Heart right ventricle (tissue), 16 donors: ENCODE measurements around the gene LRP1B. TPM values are rescaled to one million over a fixed set of nuclear protein-coding genes. Genes with fewer than 3 reads are reported as not detected.

Experiments used
- ATAC-seq, 8 donors: fragments of 200-7000 bp; cut with Tn5 transposase; one replicate each; pipeline ENCODE4 v1.9.1; 2020; ENCODE audit warnings: mild to moderate bottlenecking in 8 of 8, moderate library complexity in 8 of 8, moderate number of reproducible peaks in 1 of 8
- DNase-seq, 2 donors: peaks; one replicate each; pipeline ENCODE4 v3.0.0-alpha.2; 2020
- H3K27ac ChIP-seq, 10 donors: fragments of 200-600 bp; sonication (generic) in 2 of 10; one replicate each; pipeline versions ENCODE4 v1.5.0 to v1.8.0; 2020 to 2022; ENCODE audit warnings: mild to moderate bottlenecking in 3 of 10
- H3K27me3 ChIP-seq, 7 donors: fragments of 200-600 bp; one replicate each; pipeline ENCODE4 v1.8.0; 2021 to 2022; ENCODE audit warnings: mild to moderate bottlenecking in 2 of 7
- H3K36me3 ChIP-seq, 9 donors: fragments of 200-600 bp; sonication (generic) in 1 of 9; one replicate each; pipeline versions ENCODE4 v1.5.0 to v1.8.0; 2020 to 2022; ENCODE audit warnings: mild to moderate bottlenecking in 2 of 9
- H3K4me1 ChIP-seq, 9 donors: fragments of 200-600 bp; sonication (generic) in 1 of 9; one replicate each; pipeline versions ENCODE4 v1.5.0 to v1.8.0; 2020 to 2022; ENCODE audit warnings: mild to moderate bottlenecking in 4 of 9
- H3K4me3 ChIP-seq, 10 donors: fragments of 200-600 bp; sonication (generic) in 2 of 10; one replicate each; pipeline versions ENCODE4 v1.5.0 to v1.8.0; 2020 to 2022; ENCODE audit warnings: mild to moderate bottlenecking in 7 of 10, moderate library complexity in 2 of 10
- H3K9me3 ChIP-seq, 11 donors: fragments of 200-600 bp in 10 of 11; sonication (generic) in 2 of 11; one replicate each; pipeline versions ENCODE4 v1.5.0 to v1.8.0; 2013 to 2022; ENCODE audit warnings: mild to moderate bottlenecking in 2 of 11, control low read depth in 1 of 11, moderate library complexity in 1 of 11
- WGBS, 2 donors: extraction: QIAGEN DNeasy Blood & Tissue Kit; methylation state at CpG; one replicate each; pipeline ENCODE4 v1.1.7; 2013; ENCODE audit warnings: inconsistent platforms in 1 of 2; 5-methylcytosine and 5-hydroxymethylcytosine counted together
- intact Hi-C, 10 donors: fragments of 100-400 bp; cut with DNase I; formaldehyde crosslinking; loops; one replicate each; pipeline versions ENCODE4 v1.11.1 to v1.14.2; 2022
- polyA plus RNA-seq, 2 donors: library from polyadenylated mRNA; stranded (reverse); fragments of 200-250 nt; gene quantifications; one replicate each; pipeline ENCODE4 v1.2.3, GENCODE V29; 2013
- total RNA-seq, 10 donors: library from RNA; stranded (reverse); fragmentation: NEBNext Ultra II Directional in 3 of 10; extraction: Animal tissue kit (Norgen Biotek cat#: 25700) in 3 of 10; gene quantifications; one replicate each; pipeline versions ENCODE4 v1.2.1 to v1.2.4, GENCODE V29; 2021 to 2023
- TF ChIP-seq, protein P1 (sequence below), 9 donors: fragments of 200-600 bp; sonication (generic) in 2 of 9; IDR thresholded peaks; one replicate each; pipeline versions ENCODE4 v1.5.0 to v1.8.0; 2021 to 2022; ENCODE audit warnings: antibody characterized with exemption in 9 of 9, mild to moderate bottlenecking in 5 of 9, moderate library complexity in 1 of 9
- donor health status: Arrhythmogenic right ventricular cardiomyopathy.
- donor health status: ischemic (EF 13 %, LVEDD 7.1; RV severe dilation, severe dysfunction).
- donor health status: healthy with polysubstance abuse.
- donor health status: DM: no; HTN: yes; CAD: no.
- donor health status: DM: no; HTN: no; CAD: no.
- donor health status: ischemic (EF 25% LVEDD 6.9; RV normal size, moderate dysfunction).
- donor health status: ischemic (EF 25% LVEDD 5.7; RV mildly dilated, moderate dysfunction).
- donor health status: healthy.
- donor health status: DM: yes; HTN: yes; CAD: no.
- donor health status: Ischemic cardiomyopathy.
- donor health status: ischemic (EF 35%, LVEDD 5.7; RV mildly dilated, moderate dysfunction).
- donor health status: nonischemic (EF 11% LVEDD 7.7; RV severe dilation, severe dysfunction).
- donor health status: DM: yes; HTN: yes; CAD: no.
- donor health status: PGD.
- donor health status: ischemic (EF 29% LVEDD 5.4; RV normal size, mild dysfunction).
- donor health status: nonischemic (EF 23%, LVEDD 6.1; RV moderate dilation, normal function).

LRP1B gene
- total and polyA plus RNA-seq, 12 donors: 0.02 to 0.27 (median 0.14) TPM; not detected in 1

DNA sequence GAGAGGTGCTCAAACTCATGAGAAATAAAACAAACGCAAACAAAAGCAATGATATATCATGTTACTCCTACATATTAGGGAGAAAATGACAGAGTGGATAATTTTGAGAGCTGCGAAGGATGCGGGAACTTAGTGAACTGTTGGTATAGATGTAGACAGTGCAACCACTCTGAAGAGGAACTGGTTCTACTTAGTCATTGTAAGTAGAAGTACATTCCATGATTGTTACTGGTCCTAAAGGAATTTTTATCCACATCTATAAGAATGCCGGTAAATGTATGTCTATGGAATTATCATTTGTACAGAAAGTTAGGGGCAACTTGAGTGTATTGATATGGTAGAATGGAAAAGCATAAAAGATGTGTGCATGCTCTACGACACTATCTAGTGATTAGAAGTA, 1238.4 kb downstream of the LRP1B start:
- TF ChIP-seq, protein P1, sequence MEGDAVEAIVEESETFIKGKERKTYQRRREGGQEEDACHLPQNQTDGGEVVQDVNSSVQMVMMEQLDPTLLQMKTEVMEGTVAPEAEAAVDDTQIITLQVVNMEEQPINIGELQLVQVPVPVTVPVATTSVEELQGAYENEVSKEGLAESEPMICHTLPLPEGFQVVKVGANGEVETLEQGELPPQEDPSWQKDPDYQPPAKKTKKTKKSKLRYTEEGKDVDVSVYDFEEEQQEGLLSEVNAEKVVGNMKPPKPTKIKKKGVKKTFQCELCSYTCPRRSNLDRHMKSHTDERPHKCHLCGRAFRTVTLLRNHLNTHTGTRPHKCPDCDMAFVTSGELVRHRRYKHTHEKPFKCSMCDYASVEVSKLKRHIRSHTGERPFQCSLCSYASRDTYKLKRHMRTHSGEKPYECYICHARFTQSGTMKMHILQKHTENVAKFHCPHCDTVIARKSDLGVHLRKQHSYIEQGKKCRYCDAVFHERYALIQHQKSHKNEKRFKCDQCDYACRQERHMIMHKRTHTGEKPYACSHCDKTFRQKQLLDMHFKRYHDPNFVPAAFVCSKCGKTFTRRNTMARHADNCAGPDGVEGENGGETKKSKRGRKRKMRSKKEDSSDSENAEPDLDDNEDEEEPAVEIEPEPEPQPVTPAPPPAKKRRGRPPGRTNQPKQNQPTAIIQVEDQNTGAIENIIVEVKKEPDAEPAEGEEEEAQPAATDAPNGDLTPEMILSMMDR (IDR thresholded peaks at IDR 0.05): no peak
- no peak overlapping the region for H3K27ac ChIP-seq
- ATAC-seq (no peak), DNase-seq (no peak)
- no peak overlapping the region for H3K4me3 ChIP-seq
- intact Hi-C loops: no loop called here
- WGBS, 2 donors: 93 to 94% methylated on average over 5 of the region's 5 CpGs
- H3K4me1 ChIP-seq: no peaks in the 10 kb centered on the region
- no peaks in the 10 kb centered on the region for H3K36me3 ChIP-seq
- H3K9me3 ChIP-seq: no peaks in the 10 kb centered on the region
- no peaks in the 10 kb centered on the region for H3K27me3 ChIP-seq

GRCh38 chr2:140891614-140892212, 1239.1 kb downstream of the LRP1B start:
- H3K9me3 ChIP-seq: no peaks in the 10 kb centered on the region
- no peaks in the 10 kb centered on the region for H3K27me3 ChIP-seq
- no peak overlapping the region for H3K4me3 ChIP-seq
- intact Hi-C loops: no loop called here
- H3K4me1 ChIP-seq: no peaks in the 10 kb centered on the region
- H3K36me3 ChIP-seq: no peaks in the 10 kb centered on the region
- DNase-seq: no peak
- H3K27ac ChIP-seq: no peak overlapping the region
- 41 to 68% methylated on average over 1 of the region's 1 CpG for WGBS, 2 donors
- TF ChIP-seq, protein P1 (IDR thresholded peaks at IDR 0.05): no peak
- no peak for ATAC-seq

GRCh38 chr2:140882671-140883620, 1247.9 kb downstream of the LRP1B start:
- no peak for DNase-seq
- no peaks in the 10 kb centered on the region for H3K9me3 ChIP-seq
- no peaks in the 10 kb centered on the region for H3K27me3 ChIP-seq
- 74 to 80% methylated on average over 5 of the region's 5 CpGs for WGBS, 2 donors
- intact Hi-C loops: no loop called here
- no peaks in the 10 kb centered on the region for H3K4me1 ChIP-seq
- no peaks in the 10 kb centered on the region for H3K36me3 ChIP-seq
- no peak overlapping the region for H3K27ac ChIP-seq
- H3K4me3 ChIP-seq: no peak overlapping the region
- TF ChIP-seq, protein P1 (IDR thresholded peaks at IDR 0.05): no peak
- no peak for ATAC-seq

DNA sequence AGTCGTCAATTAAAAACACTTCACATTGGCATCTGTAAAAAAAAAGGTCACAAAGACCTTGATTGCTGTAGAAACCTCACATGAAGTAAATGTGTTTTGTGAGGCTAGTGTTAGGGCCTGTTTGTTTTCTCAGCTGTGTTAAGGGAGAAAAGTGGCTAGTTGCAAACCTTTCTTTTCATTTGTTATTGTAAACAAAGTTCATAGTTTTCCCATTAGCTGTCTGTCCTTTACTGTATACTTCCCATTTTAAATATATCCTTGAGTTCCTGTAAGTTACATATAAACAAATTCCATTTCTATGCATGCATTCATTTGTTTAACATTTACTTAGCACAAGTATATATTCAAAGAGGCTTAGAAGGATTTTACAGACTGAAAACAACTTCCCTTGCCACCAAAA, 1250.2 kb downstream of the LRP1B start:
- WGBS, 2 donors: 68 to 73% methylated on average over 1 of the region's 1 CpG

More for the DNA sequence above, 1250.2 kb downstream of the LRP1B start:
- H3K4me3 ChIP-seq: no peak overlapping the region
- H3K4me1 ChIP-seq: no peaks in the 10 kb centered on the region
- intact Hi-C loops: no loop called here
- no peak overlapping the region for H3K27ac ChIP-seq
- ATAC-seq (no peak), DNase-seq (no peak)
- no peaks in the 10 kb centered on the region for H3K27me3 ChIP-seq
- TF ChIP-seq, protein P1 (IDR thresholded peaks at IDR 0.05): no peak
- no peaks in the 10 kb centered on the region for H3K36me3 ChIP-seq
- H3K9me3 ChIP-seq: peaks cover 0 to 20% (median 0%) of the 10 kb centered on the region in 11 donors
